GM18526 (cell line): ENCODE results near the gene TOX3.

Experiments
- POLR2A ChIP-seq: IDR thresholded peaks from 3 replicates; pipeline ENCODE4 v1.6.1; 2011; ENCODE audit not compliant: insufficient read length; ENCODE audit errors: extremely low read depth

The TOX3 gene

GRCh38 chr16:52549011-52549692 lies 2.2 kb upstream of the TOX3 start:
- TF ChIP-seq POLR2A, result no peak

GRCh38 chr16:52548261-52549010 lies 1.5 kb upstream of the TOX3 start:
- no peak for TF ChIP-seq POLR2A

GRCh38 chr16:52547834-52548215 lies 882 bp upstream of the TOX3 start:
- TF ChIP-seq POLR2A, result no peak

- no peak for TF ChIP-seq POLR2A
Observed at GRCh38 chr16:52546291-52547003, 496 bp downstream of the TOX3 start.

- no peak for TF ChIP-seq POLR2A
Observed at GRCh38 chr16:52545898-52546266, 1.1 kb downstream of the TOX3 start.

GRCh38 chr16:52545222-52545897 lies 1.6 kb downstream of the TOX3 start:
- TF ChIP-seq POLR2A, result no peak

GRCh38 chr16:52544703-52545102 lies 2.2 kb downstream of the TOX3 start:
- TF ChIP-seq POLR2A, result no peak

GRCh38 chr16:52543654-52544053 lies 3.3 kb downstream of the TOX3 start:
- TF ChIP-seq POLR2A, result no peak

GRCh38 chr16:52540910-52541309 lies 6.0 kb downstream of the TOX3 start:
- TF ChIP-seq POLR2A, result no peak

GRCh38 chr16:52539191-52539590 lies 7.8 kb downstream of the TOX3 start:
- no peak for TF ChIP-seq POLR2A

- no peak for TF ChIP-seq POLR2A
Observed at GRCh38 chr16:52538511-52538910, 8.4 kb downstream of the TOX3 start.

- no peak for TF ChIP-seq POLR2A
Observed at GRCh38 chr16:52537516-52537915, 9.4 kb downstream of the TOX3 start.

GRCh38 chr16:52535076-52535475 lies 11.9 kb downstream of the TOX3 start:
- TF ChIP-seq POLR2A, result no peak

- TF ChIP-seq POLR2A, result no peak
Observed at GRCh38 chr16:52533296-52533695, 13.6 kb downstream of the TOX3 start.

- no peak for TF ChIP-seq POLR2A
Observed at GRCh38 chr16:52532384-52532783, 14.6 kb downstream of the TOX3 start.

GRCh38 chr16:52529226-52529625 lies 17.7 kb downstream of the TOX3 start:
- no peak for TF ChIP-seq POLR2A
